K562 (cell line): ENCODE data around the gene IFT27. TPM values are rescaled to one million over a fixed set of nuclear protein-coding genes. Genes with fewer than 3 reads are reported as not detected.

Experiments used
- ATAC-seq: fragments of 200-7000 bp; cut with Tn5 transposase; 3 replicates; pipeline ENCODE4 v1.9.1; 2020; ENCODE audit warnings: moderate library complexity
- BruUV-seq: library from RNA; stranded (reverse); fragments of 400-500 nt; replicated peaks from 2 replicates; lab custom pipeline; 2021; lab: Mats Ljungman, UMichigan
- CTCF ChIA-PET: fragments of 300-600 bp; formaldehyde crosslinking; extraction: SDS; loops from one replicate; lab custom pipeline; 2021; ENCODE audit warnings: low intra/inter-chr PET ratio; lab: Yijun Ruan, JAX
- POLR2A ChIA-PET: fragments of 300-600, 350-650 bp; sonication (Branson Sonifier 250); formaldehyde crosslinking; extraction: SDS; loops from one replicate; lab custom pipeline; 2021; ENCODE audit warnings: antibody characterized with exemption, inconsistent platforms; lab: Yijun Ruan, JAX
- DNase-seq, 4 experiments: peaks; one replicate each; pipeline versions ENCODE4 v3.0.0 to v3.0.0-alpha.2; 2011 to 2018; ENCODE audit warnings: low spot score in 3 of 4, mixed read lengths in 3 of 4; ENCODE audit errors: extremely low read depth in 1 of 4
- FAIRE-seq: peaks from 2 replicates; lab custom pipeline; 2011; peaks lifted over from hg19 to GRCh38; lab: Jason Lieb, UNC
- H2AFZ ChIP-seq: 2 replicates; pipeline ENCODE4 v1.6.0; 2011; ENCODE audit warnings: low read depth, low read length, control low read depth, inconsistent platforms
- H3K27ac ChIP-seq: fragments of 200-600 bp; 3 replicates; pipeline ENCODE4 v1.8.0; 2011; ENCODE audit warnings: low read depth, mild to moderate bottlenecking, control low read depth, inconsistent platforms, low read length, moderate library complexity, mixed read lengths; ENCODE audit errors: extremely low read depth
- H3K27me3 ChIP-seq, 2 experiments: fragments of 300-600 bp in 1 of 2; 2 replicates in 1 of 2; 3 replicates in 1 of 2; pipeline versions ENCODE4 v1.6.0 to v1.8.0; 2011; ENCODE audit warnings: inconsistent platforms in 2 of 2, low read length in 2 of 2, mild to moderate bottlenecking in 1 of 2, mixed read lengths in 1 of 2, moderate library complexity in 1 of 2; ENCODE audit not compliant: control insufficient read depth in 2 of 2, insufficient read depth in 2 of 2
- H3K36me3 ChIP-seq: fragments of 300-600 bp; 3 replicates; pipeline ENCODE4 v1.8.0; 2011; ENCODE audit warnings: mild to moderate bottlenecking, low read length, inconsistent platforms; ENCODE audit not compliant: control insufficient read depth, insufficient read depth
- H3K4me1 ChIP-seq, 2 experiments: fragments of 200-600 bp in 1 of 2; replicated peaks in 1 of 2; 2 replicates in 1 of 2; 3 replicates in 1 of 2; pipeline versions ENCODE4 v1.5.1 to v1.8.0; 2011; ENCODE audit warnings: inconsistent platforms in 2 of 2, low read length in 2 of 2, mild to moderate bottlenecking in 1 of 2, mixed read lengths in 1 of 2, moderate library complexity in 1 of 2; ENCODE audit not compliant: control insufficient read depth in 2 of 2, insufficient read depth in 2 of 2
- H3K4me2 ChIP-seq: 2 replicates; pipeline ENCODE4 v1.6.1; 2011; ENCODE audit warnings: low read length, control low read depth, inconsistent platforms, mixed read lengths; ENCODE audit not compliant: insufficient read depth
- H3K4me3 ChIP-seq: fragments of 200-600 bp; sonication (generic), shearing (Covaris generic); 2 replicates; pipeline ENCODE4 v1.5.1; 2016; ENCODE audit warnings: control low read depth, inconsistent platforms
- H3K79me2 ChIP-seq: fragments of 200-600 bp; 3 replicates; pipeline ENCODE4 v1.8.0; 2011; ENCODE audit warnings: low read length, inconsistent platforms; ENCODE audit not compliant: control insufficient read depth, insufficient read depth
- H3K9ac ChIP-seq, 2 experiments: 2 replicates each; pipeline versions ENCODE4 v1.6.0 to v1.6.1; 2011; ENCODE audit warnings: low read depth in 2 of 2, low read length in 2 of 2, control low read depth in 1 of 2, inconsistent platforms in 1 of 2, mild to moderate bottlenecking in 1 of 2, mixed read lengths in 1 of 2; ENCODE audit not compliant: insufficient read depth in 1 of 2
- H3K9me1 ChIP-seq: one replicate; pipeline ENCODE4 v1.6.0; 2011; ENCODE audit warnings: inconsistent platforms, mild to moderate bottlenecking, low read length, moderate library complexity; ENCODE audit not compliant: control insufficient read depth, insufficient read depth
- H3K9me3 ChIP-seq: replicated peaks from 2 replicates; pipeline ENCODE4 v1.5.1; 2011; ENCODE audit warnings: low read depth, low read length, inconsistent platforms; ENCODE audit not compliant: control insufficient read depth, insufficient read depth
- H4K20me1 ChIP-seq: replicated peaks from 2 replicates; pipeline ENCODE4 v1.6.1; 2011; ENCODE audit warnings: low read length, inconsistent platforms, mixed read lengths; ENCODE audit not compliant: control insufficient read depth, insufficient read depth
- TFE3 ChIP-seq: fragments of 450-650 bp; formaldehyde crosslinking; IDR thresholded peaks from 2 replicates; pipeline ENCODE4 v1.4.0; 2020; ENCODE audit warnings: mild to moderate bottlenecking, mixed read lengths
- THRB ChIP-seq: fragments of 450-650 bp; formaldehyde crosslinking; conservative IDR thresholded peaks from 2 replicates; pipeline ENCODE4 v1.4.0; 2022; ENCODE audit warnings: mild to moderate bottlenecking, missing genetic modification characterization
- WGBS: fragments of 100-300 bp; shearing (Covaris generic); methylation state at CpG from one replicate; pipeline ENCODE4 v1.1.6; 2016; ENCODE audit warnings: low coverage, mixed read lengths; ENCODE audit not compliant: insufficient coverage; ENCODE audit errors: missing lambda C conversion rate; 5-methylcytosine and 5-hydroxymethylcytosine counted together
- in situ Hi-C: fragments of 300-500 bp; cut with MboI; formaldehyde crosslinking; loops from 4 replicates; pipeline ENCODE4 v1.15.0; 2018; ENCODE audit warnings: inconsistent platforms, mixed read lengths
- intact Hi-C: fragments of 100-400 bp; cut with micrococcal nuclease; formaldehyde crosslinking; loops from 2 replicates; pipeline ENCODE4 v1.14.2; 2022
- polyA plus RNA-seq, 8 experiments: library from polyadenylated mRNA; depleted of rRNA in 4 of 8; stranded (reverse) in 5 of 8; unstranded in 3 of 8; fragments of >200 nt; fragmentation: Nextera tagmentation in 2 of 8; fragmentation: Illumina TruSeq in 1 of 8; extraction: Ambion mirVana in 2 of 8; extraction: Trizol in 1 of 8; gene quantifications; 2 replicates each; pipeline versions ENCODE4 v1.2.1 to v1.2.3, GENCODE V29; 2011 to 2014; ENCODE audit warnings: inconsistent platforms in 1 of 8, missing spikeins in 1 of 8
- total RNA-seq, 7 experiments: library from RNA; depleted of rRNA in 6 of 7; stranded (reverse); fragments of >200 nt in 6 of 7; fragmentation: Illumina TruSeq in 2 of 7; extraction: Trizol in 2 of 7; gene quantifications; 2 replicates each; pipeline versions ENCODE4 v1.2.1 to v1.2.3, GENCODE V29; 2011 to 2021; ENCODE audit warnings: low replicate concordance in 1 of 7

The IFT27 gene
- total and polyA plus RNA-seq, 9 of the 15 experiments (the other 6 are each of a cell fraction or from before 2014, with no cell fraction given) = 0.01 to 1.4 (median 0.14) TPM; not detected in 1

- H3K36me3 ChIP-seq = no peaks in the 10 kb centered on the region
- in situ Hi-C loops (no loop called here), intact Hi-C loops (no loop called here)
- BruUV-seq = no TSS peak
- 0% methylated on average over 3 of the region's 7 CpGs for WGBS
- POLR2A ChIA-PET = no interaction called here
- FAIRE-seq (no peak), ATAC-seq (no peak), DNase-seq (no peak)
- peaks cover 8 to 46% of the 10 kb centered on the region in 2 experiments; a peak in 3 of 5 replicates for H3K27me3 ChIP-seq
- no peaks in the 10 kb centered on the region for H3K9me3 ChIP-seq
- no peaks in the 10 kb centered on the region for H3K79me2 ChIP-seq
- no peak overlapping the region for H3K27ac ChIP-seq
- no peak overlapping the region for H3K4me3 ChIP-seq
- TF ChIP-seq TFE3 (peak; percentile 10; the same call in 1 of the 2 replicates), THRB (CRISPR knock-in tag) (no peak)
- H3K4me1 ChIP-seq = no peaks in the 10 kb centered on the region; a peak in 1 of 5 replicates
- CTCF ChIA-PET = no interaction called here
- no peak overlapping the region for H3K4me2 ChIP-seq
- no peaks in the 10 kb centered on the region for H3K9me1 ChIP-seq
- H2AFZ ChIP-seq = no peak overlapping the region
- H3K9ac ChIP-seq = no peak overlapping the region
- H4K20me1 ChIP-seq = peaks cover 5% of the 10 kb centered on the region; the same call in 1 of the 2 replicates
These were observed 19.9 kb downstream of the IFT27 start for GRCh38 chr22:36756031-36756430.
